Measurements from ENCODE around the gene SWSAP1.

- TF ChIP-seq POLR2AphosphoS5 (IDR thresholded peaks at IDR 0.05; ENCODE audit: low read depth, low read length) (no peak), SIN3A (IDR thresholded peaks at IDR 0.05; ENCODE audit: borderline replicate concordance, insufficient read depth, low read length) (no peak), TAF1 (IDR thresholded peaks at IDR 0.05; ENCODE audit: borderline replicate concordance, insufficient read depth, low read length) (no peak), REST (IDR thresholded peaks at IDR 0.05; ENCODE audit: insufficient read depth in 1 of 2, low read depth in 2 of 2, low read length in 2 of 2) (no peak)
Measured at GRCh38 chr19:11418094-11418548, 43.7 kb downstream of the SWSAP1 start.

Measured in PFSK-1 (cell line).